NCI-H2029 treated with DMSO at 0.1 percent for 48 hours (cell line): ENCODE measurements around the gene SRSF4.
"Not testable (repeated sequence)": the region's sequence is repeated elsewhere in the genome, so short reads cannot be mapped to it uniquely, and the experiment has no call there.

Experiments
- DNase-seq: peaks from one replicate; lab custom pipeline; 2025; lab: John Stamatoyannopoulos, UW

SRSF4 gene

DNA sequence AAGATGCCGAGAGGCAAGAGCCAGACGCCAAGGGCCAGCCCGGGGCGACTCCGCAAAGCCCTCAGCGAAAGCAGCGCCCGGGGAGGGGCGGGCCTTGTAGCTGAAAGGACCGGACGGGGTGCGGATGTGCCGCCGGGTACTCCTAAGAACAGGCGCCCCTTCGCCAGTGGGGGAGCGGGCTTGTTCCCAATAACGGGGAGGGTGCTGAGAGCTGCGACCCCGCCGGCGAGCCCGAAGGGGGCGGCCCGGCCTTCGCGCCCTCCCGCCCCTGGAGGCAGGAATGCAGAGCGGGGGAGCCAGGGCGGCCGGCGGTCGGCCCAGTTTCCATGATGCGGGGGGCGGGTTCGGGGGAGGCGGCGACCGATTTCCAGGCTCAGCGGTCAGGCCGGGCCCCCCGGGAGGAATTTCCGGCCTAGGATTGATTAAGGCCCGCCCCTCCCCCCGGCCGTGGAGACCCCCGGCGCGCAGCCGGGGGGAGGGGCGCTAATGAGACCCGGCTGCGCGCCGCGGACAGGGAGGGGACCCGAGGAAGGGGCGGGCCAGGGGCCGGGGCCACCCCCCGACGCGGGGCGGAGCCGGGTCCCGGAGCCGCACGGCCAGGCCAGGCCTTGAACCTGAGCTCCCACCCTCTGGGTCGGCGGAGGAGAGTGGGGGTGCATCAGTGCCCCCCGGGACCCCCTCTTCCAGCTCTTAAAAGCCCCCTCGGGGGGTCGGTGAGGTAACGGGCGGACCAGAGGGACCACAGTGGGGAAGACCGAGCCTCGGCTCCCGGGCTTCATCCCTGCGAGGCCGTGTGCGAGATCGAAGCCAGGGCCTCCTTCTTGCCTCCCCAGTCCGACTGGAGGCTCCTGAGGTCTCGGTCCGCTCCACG is 57.1 kb downstream of the SRSF4 start:
- DNase-seq = no peak

DNA sequence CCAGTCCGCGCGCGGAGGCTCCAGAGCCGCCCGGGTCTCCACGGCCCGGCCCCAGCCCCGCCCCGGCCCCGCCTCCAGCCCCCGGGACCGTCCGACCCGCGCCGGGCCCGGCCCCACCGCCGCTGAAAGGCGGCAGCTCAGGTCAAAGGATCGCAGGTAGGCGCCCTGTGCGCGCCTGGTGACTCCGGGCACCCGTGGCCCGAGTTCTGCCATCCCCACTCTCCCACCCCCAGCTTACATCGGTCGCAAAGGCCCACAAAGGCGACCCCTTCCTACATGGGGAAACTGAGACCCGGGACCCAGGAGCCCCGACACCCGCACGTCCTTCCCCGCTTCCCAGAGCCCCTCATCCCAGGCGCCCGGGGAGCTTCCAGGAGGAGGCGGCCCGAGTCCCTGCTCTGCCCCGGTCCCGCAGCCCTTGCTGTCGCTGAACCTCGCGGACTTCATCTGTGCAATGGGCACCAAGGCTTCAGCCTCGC is 57.8 kb downstream of the SRSF4 start, which contains the start of gene TMEM200B:
TSS of gene TMEM200B (minus strand) at position 17 of the 479 bp plus-strand sequence. CDS start 2,075 bp downstream, outside the sequence.
- DNase-seq = no peak

DNA sequence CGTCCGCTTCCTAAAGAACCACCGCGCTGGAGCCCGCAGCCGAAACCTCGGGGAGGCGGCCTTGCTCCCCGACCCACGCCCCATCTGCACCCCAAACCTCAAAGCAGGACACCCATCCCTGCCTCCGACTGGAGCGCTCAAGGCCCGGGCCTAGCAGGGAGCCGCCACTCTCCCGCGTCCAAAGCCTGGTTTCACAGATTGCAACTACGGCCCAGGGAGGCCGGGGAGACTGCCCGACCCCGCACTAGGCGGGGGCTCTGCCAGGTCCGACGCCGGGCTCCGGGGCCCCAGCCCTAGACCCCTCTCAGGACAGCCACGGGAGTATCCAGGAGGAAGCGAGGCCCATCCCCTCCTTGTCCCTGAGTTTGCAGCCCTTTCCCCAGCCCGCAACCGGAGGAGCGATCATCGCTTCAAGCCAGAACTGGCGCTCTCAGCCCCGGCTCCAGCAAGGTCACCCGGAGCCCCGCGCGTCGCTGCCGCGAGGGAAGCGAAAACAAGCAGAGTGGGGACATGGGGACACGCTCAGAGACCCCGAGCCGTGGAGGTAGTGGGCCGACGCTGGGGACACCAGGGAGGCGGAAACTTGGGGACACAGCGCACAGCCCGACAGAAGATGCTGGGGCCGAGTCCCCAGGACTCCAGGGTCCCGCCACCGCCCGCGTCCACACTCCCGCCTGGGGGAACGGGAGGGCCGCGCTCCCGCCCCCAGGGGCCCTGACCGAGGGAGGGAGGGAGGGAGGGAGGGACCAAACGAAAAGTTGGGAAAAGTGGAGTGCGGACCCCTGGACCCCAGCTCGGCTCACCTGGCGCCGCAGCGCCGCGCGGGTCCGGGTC is 58.4 kb downstream of the SRSF4 start:
- DNase-seq = no peak

DNA sequence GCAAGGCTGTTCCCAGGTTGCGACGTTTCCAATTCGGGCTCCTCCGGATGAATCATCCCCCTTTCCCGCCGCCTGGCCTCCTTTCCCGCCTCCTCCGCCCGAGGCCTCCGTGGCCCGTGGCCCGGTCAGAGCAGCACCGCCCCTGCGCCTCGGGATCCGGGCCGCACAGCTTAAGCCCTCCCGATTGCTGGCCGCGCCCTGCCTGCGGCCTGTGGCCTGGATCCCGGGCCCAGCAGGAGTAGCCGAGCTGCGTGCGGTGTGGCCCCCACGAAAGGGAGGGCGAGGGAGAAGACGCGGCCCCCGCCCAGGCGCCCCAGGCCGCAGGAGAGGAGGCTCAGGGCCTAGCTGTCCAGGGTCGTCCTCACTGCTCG is 59.0 kb downstream of the SRSF4 start:
- no peak for DNase-seq

DNA sequence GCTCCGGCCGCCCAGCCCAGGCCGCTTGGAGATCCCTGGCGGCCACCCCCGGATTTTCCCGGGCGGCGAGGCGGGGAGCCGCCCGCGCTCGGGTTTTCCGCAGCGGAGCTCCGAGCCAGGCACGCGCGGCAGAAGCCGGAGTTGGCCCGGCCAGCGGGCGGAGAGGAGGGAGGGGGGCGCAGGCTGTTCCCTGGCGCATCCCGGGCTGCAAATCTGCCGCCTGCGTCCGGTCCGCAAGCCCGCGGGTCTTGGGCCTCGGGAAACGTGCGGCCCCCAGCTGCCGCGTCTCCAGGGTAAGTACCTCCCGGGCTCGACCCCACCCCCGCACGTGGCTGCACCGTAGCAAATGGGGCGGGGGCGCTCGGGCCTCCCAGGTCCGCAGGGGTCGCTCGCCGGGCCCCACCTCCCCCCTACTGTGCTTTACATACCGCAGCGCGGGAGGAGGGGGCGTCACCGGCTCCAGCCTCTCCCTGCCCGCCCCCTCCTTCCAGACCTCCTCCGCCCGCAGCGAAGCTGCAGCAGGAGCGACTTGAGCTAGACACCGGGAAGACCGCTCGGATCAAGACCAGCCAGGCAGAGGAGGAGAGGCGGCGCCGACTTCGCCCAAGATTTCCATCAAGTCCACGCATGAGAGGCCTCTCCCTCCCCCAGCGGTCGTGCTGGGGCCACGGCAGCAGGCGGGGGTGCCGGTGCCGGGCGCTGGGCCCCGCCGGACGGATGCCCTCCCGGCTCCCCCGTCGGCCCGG is 59.6 kb downstream of the SRSF4 start:
- no peak for DNase-seq

DNA sequence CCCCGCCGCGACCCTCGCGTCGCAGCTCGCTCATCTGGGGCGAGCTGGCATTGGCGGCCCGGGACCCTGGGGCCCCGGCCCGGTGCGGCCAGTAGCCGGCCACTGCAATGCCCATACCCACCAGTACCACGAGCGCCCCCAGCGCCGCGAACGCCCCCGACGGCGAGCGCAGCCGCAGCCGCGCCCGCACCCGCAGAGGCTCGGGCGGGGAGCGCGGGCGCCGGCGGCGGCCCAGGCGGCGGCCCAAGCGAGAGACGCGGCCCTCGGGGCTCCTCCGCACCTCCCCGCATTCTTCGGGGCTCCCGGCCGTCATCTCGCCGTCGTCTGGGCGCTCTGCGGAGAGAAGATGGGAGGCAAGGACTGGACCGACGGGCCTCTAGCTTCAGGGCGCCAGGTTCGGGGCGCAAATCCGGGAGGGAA is 60.2 kb downstream of the SRSF4 start:
- no peak for DNase-seq

DNA sequence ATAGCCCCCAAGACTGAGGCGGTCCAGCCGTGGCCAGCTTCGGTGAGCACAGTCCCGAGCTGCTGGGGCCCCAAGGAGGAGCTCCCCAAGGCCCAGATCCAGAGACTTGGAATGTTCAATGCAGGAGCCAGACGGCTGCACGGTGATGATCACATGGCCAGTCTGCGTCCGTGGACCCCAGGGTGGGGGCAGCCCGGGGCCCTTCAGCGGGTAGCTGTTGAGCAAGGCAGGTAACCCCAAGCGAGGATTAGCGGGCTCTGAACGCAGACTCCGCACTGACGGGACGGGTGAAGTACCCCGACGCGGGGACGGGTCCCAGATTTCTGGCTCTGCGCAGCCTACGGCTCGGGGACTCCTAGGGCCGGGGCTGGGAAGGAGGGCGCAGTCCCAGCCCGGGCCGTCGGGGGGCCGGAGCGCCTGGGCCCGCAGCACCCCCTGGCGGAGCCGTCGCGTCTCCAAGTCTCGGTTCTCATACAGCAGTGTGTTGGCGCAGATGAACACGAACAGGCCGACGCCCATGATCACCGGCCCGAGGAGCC is 60.7 kb downstream of the SRSF4 start:
- no peak for DNase-seq

DNA sequence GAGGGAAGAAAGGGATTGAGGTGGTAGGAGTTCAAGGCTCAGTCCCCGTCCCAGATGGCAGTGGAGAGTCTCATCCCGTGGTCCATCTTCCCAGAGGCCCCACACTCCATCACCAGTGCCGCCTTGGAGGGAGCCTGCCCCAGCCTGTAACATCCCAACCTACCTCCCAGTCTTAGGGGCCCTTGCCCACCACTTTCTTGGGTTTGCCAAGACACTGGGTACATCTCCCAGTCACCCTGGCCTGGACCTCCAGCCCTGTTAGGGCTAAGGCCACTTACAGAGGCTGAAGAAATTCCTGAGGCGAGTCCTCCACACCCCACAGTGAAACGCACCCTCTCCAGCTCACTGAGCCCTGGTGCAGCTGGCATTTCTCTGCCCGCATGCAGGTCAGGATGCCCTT is 61.3 kb downstream of the SRSF4 start:
- DNase-seq = no peak

DNA sequence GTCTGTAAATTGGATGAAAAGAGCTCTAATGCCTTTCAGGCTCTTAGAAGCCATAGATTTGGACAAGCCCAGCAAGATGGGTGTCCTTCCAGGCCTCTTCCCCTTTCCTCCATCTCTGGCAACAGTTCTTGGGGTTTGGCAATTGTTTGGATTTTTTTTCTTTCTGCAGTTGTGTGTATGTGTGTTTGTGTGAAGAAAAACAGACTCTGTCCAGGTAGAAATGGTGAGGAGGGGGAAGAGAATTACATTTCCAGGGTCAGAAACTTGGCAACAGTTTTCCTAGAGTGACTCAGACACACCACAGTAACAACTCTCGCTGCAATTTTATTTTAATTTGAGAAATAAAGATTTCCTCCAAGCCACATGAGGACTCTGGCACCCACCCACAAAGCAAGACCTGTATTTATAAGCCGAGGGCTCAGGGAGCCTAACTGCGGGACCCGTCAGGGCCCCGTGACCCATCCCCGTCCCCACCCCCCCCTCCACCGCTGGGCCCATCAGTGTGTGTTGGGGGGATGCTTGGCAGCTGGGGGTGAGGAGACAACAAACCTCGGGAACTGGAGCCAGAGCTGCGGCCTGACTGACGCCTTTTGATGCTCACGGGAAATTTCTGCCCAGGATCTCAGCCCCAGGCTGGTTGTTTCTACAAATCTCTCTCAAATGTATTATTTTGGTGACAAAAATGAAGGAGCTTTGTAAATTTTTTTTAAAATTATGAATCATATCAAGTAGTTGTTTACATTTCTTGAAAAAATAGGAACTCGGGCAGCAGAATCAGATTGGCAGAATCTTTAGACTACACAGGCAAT is 62.4 kb downstream of the SRSF4 start:
- no peak for DNase-seq

DNA sequence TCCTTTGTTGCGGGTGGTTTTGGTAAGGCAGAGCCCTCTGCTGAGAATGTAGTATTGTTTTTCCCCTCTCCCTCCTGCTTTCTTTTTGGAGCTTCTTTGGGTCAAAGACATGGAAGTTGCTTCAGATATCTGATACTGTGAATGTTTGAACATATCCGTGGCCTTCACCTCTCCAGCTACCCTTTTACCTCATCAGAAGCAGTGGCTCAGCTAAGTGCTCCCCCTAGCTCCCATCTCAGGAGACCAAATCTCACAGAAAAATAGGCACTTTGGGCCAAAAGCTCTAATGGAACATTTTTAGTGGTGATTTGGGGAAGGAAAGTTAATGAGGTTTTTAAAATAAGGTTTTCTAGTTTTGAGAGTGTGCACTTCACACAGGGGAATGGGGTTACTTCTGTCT is 64.3 kb downstream of the SRSF4 start:
- no peak for DNase-seq

DNA sequence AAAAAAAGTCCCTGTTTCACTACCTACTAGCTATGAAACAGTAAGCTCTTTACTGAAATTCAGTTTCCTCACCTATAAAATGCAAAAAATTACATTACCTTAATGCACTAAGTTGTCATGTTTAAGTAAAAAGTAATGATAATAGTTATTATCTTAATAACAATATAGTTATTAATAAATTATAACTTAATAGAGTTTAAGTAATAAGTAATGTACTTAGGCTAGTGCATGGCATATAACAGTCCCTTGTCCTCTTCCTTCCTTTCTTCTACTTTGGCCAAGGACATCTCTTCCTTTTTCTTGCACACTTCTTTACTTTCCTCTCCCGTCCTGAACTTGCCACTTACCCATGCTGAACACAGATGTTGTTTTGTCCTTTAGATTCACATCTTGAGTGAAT is 67.0 kb downstream of the SRSF4 start:
- DNase-seq = no peak

DNA sequence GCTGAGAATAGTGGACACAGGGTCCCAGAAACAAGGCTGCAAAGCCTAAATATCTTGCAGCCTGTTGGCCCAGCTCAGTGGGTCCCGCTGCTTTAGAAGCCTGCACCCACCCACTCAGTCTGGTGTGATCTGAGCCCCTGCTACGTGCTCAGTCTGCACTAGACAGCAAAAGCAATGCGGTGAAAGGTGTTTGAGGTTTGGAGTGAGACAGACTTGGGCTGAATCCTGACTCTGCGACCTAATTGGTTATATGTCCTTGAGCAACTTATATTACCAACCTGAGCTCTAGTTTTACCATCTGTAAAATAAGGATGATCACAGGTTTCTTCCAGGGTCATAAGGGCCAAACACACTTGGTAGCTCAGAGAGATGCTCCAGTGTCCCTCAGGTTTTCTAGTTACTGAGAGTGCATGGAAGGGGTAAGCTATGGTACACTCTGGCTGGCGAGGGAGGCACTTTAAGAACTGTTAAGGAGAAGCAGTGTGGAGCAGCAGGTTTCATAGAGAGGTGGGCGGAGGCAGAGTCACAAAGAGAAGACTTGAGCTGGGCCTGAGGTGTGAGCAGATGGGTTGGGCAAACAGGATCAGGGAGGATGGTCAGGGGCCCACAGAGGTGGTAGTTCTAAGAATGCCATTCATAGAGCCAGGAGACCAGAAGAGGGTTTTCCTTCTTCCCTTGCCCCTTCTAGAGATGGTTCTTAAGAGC is 68.1 kb downstream of the SRSF4 start:
- DNase-seq = no peak

DNA sequence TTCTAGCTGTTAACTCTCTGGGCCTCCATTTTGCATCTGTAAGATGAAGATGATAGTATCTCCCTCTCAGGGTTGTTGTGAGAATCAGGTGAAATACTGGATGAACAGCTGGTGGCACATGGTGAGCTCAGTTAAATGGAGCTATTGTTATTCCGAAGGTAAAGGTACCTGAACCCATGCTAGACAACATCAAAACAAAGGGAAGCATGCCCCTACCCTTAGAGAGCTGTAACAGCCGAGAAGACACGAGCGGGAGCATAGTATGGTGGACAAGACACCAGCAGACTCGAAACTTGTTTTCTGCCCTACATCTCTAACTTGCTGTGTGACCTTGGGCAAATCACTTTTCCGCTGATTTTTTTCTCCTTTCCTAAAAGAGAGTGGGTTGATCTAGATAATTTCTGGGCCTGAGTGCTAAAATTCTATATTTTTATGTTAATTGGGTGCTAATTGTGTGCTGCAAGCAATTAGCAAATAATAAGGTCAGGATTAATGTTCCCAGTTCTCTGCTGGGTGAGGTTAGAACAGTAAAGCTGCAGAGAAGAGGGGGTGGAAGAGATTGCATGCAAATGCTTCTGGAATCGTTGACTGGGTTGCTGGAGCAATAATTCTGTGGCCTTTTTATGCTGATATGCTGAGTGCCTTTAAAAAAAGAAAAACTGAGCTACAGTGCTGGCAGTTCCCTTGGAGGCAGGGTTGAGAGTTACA is 68.8 kb downstream of the SRSF4 start:
- no peak for DNase-seq

DNA sequence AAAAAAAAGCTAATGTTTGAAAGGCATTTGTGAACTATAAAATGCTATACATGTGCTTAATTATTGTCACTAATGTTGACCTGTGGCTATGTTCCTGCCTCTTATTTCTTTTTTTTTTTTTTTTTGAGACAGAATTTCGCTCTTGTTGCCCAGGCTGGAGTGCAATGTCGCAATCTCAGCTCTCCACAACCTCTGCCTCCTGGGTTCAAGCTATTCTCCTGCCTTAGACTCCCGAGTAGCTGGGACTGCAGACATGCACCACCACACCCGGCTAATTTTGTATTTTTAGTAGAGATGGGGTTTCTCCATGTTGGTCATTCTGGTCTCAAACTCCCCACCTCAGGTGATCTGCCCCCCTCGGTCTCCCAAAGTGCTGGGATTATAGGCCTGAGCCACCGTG is 73.7 kb downstream of the SRSF4 start:
- not testable (repeated sequence) for DNase-seq

DNA sequence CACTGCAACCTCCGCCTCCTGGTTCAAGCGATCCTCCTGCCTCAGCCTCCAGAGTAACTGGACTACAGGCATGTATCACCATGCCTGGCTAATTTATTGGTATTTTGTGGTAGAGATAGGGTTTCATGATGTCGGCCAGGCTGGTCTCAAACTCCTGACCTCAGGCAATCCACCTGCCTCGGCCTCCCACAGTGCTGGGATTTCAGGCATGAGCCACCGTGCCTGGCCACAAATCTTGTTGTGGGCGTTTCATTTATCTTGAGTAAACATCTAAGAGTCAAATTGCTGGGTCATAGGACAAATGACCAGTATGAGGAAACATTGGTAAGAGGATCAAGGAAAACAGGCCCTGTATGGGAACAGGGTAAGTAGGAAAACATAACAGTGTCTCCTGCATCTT is 75.9 kb downstream of the SRSF4 start:
- DNase-seq = no peak

DNA sequence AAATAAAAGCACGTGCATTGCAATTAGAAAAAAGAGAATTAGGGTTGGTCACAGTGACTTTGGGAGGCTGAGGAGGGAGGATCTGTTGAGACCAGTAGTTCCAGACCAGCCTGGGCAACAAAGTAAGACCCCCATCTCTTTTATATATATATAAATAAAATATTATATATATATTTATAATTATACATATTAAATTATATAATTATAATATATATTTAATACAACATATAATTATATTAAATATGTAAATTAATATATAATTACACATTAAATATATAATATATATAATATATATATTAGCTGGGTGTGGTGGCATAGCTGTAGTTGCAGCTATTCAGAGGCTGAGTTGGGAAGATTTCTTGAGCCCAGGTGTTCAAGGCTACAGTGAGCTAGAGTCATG is 81.2 kb downstream of the SRSF4 start:
- no peak for DNase-seq

DNA sequence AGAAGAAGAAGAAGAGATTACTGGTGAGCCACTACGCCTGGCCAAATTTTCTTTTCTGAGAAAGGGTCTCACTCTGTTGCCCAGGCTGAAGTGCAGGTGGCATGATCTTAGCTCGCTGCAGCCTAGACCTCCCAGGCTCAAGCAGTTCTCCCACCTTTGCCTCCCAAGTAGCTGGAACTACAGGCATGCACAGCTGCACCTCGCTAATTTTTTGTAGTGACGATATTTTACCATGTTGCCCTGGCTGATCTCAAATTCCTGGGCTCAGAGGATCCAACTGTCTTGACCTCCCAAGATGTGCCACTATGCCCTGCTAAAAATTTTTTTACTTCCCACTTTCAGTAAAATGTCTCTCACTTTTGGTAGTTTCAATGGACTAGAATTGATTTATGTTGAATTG is 82.4 kb downstream of the SRSF4 start:
- DNase-seq = no peak
